ENCODE data around the gene C19orf85.

Gene C19orf85

DNA sequence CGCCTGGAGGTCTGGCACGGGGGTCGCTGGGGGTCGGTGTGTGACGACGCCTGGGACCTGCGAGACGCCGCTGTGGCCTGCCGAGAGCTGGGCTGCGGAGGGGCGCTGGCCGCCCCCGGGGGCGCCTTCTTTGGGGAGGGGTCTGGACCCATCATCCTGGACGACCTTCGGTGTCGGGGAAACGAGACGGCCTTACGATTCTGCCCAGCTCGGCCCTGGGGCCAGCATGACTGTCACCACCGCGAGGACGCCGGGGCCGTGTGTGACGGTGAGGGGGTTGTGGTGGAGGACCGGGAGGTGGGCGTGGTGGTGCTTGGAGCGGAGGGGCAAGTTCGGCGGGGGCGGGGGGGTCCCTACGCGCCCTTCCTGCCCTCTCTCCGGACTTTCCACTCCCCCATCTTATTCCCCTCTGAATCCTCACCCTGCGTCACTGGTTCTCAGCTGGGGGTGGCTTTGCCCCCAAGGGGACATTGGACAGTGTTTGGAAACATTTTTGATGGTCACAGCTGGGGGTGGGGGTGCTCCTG lies 29.2 kb upstream of the C19orf85 start:
- no peak for TF ChIP-seq ZNF274 (IDR thresholded peaks at IDR 0.05; ENCODE audit: low read depth, low read length)
- H3K4me3 ChIP-seq (ENCODE audit: low read length) = no peak overlapping the region

DNA sequence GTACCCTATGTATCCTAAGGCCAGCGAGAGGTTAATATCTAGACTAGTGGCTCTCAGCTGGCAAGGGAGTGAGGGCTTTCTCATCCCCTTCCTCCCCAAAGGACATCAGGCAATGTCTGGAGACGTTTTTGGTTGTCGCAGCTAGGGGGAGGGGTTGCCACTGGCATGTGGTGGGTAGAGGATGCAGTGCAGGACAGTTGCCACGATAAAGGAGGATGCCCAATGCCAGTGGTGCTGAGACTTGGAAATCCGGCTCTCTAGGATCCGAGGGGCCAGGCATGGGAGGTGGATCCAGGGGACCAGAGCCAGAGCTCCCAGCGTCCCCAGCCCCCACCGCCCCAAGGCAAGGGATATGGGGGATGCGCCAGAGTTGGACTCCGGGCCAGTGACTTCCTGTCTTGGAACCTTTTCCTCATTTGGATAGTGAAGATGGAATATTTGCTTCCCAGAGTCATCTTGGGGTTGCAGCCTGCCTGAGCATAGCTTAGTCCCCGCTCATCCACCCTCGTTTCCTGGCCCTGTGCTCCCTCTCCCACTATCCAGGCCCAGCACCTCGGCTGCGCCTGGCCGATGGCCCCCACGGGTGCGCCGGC lies 28.6 kb upstream of the C19orf85 start:
- H3K4me3 ChIP-seq (ENCODE audit: low read length) = no peak overlapping the region
- no peak for TF ChIP-seq ZNF274 (IDR thresholded peaks at IDR 0.05; ENCODE audit: low read depth, low read length)

- no peak overlapping the region for H3K4me3 ChIP-seq (ENCODE audit: low read length)
- TF ChIP-seq ZNF274 (IDR thresholded peaks at IDR 0.05; ENCODE audit: low read depth, low read length) = no peak
Observed at GRCh38 chr19:55492362-55492944, 27.9 kb upstream of the C19orf85 start.

DNA sequence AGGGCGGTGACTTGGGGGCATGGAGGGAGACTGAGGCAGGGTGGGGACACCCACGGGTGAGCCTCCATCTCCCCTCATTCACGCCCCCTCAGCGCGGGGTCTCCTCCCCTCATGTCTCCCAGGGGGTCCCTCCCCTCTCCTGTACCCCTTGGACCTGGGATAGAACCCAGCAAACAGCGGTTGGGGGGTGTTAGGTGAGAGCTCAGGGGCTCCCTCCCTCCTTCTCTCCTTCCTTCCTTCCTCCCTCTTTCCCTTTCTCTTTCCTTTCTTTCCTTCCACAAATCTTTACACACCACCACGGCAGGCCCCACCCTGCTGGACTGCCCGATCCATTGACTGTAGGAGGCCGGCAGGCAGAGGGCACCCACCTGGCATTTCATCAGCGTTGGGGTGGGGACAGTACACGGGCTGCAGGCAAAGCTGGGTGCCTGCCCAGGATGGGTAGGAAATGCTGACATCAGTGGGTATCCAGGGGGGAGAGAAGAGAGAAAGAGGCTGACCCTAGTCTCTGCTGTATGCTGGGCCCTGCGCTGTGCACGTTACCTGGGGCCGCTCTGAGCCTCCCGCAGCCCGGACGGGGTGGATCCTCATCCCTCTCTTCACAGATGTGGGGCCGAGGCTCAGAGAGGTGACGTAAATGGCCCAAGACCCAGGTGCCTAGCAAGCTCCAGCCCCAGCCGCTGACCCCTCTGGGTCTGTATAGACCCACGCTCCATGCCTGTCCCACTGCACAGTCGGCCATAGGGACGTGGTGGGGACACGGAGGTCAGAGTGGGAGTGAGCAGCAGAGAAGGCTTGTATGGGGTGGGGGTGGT lies 27.2 kb upstream of the C19orf85 start:
- no peak for TF ChIP-seq ZNF274 (IDR thresholded peaks at IDR 0.05; ENCODE audit: low read depth, low read length)
- no peak overlapping the region for H3K4me3 ChIP-seq (ENCODE audit: low read length)

GRCh38 chr19:55490478-55491432 lies 26.2 kb upstream of the C19orf85 start:
- no peak overlapping the region for H3K4me3 ChIP-seq (ENCODE audit: low read length)
- TF ChIP-seq ZNF274 (IDR thresholded peaks at IDR 0.05; ENCODE audit: low read depth, low read length) = no peak

- TF ChIP-seq ZNF274 (IDR thresholded peaks at IDR 0.05; ENCODE audit: low read depth, low read length) = no peak
- H3K4me3 ChIP-seq (ENCODE audit: low read length) = no peak overlapping the region
Observed at GRCh38 chr19:55489711-55490477, 25.3 kb upstream of the C19orf85 start.

- no peak for TF ChIP-seq ZNF274 (IDR thresholded peaks at IDR 0.05; ENCODE audit: low read depth, low read length)
- H3K4me3 ChIP-seq (ENCODE audit: low read length) = no peak overlapping the region
Observed at GRCh38 chr19:55488986-55489710, 24.6 kb upstream of the C19orf85 start.

- no peak within 1 kb of the TSS for H3K4me3 ChIP-seq (ENCODE audit: low read length)
- TF ChIP-seq ZNF274 (IDR thresholded peaks at IDR 0.05; ENCODE audit: low read depth, low read length) = no peak
Observed at GRCh38 chr19:55487924-55488687, 23.6 kb upstream of the C19orf85 start, which contains the start of gene SSC5D. Gene SSC5D (plus strand): TSS chr19:55488436. CDS start chr19:55488590, 154 bp downstream.

- TF ChIP-seq ZNF274 (IDR thresholded peaks at IDR 0.05; ENCODE audit: low read depth, low read length) = no peak
- H3K4me3 ChIP-seq (ENCODE audit: low read length) = no peak overlapping the region
Observed at GRCh38 chr19:55486971-55487923, 22.7 kb upstream of the C19orf85 start.

DNA sequence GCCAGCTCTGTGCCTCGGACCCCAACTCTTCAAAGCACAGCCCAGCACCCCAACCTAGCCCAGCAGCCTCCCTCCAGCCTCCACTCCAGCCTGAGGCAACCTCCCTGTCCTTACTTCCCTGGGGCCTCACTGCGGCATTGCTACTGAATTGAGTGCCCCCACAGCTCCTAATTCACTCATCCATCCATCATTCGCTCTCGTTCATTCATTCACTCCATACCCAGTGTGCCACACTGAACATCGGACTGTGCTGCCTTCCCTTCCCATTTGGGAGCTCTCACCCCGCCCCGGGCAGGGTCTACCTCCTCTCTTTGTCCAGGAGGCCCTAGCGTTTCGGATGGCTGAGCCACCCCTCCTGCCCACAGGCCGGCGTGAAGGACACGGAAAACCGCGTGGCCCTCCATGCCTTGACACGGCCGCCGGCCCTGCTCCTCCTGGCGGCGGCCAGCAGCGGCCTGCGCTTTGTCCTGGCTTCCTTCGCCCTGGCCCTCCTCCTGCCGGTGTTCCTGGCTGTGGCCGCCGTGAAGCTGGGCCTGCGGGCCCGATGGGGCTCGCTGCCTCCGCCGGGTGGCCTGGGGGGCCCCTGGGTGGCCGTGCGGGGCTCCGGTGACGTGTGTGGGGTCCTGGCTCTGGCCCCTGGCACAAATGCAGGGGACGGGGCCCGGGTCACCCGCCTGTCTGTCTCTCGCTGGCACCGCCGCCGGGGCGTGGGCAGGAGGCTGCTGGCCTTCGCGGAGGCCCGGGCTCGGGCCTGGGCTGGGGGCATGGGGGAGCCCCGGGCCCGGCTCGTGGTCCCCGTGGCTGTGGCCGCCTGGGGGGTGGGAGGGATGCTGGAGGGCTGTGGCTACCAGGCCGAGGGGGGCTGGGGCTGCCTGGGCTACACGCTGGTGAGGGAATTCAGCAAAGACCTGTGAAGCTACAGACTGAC lies 21.8 kb upstream of the C19orf85 start:
- no peak for TF ChIP-seq ZNF274 (IDR thresholded peaks at IDR 0.05; ENCODE audit: low read depth, low read length)
- H3K4me3 ChIP-seq (ENCODE audit: low read length) = no peak overlapping the region

Data from GM08714 (cell line).